ENCODE data around the gene ADISSP.

ADISSP gene

DNA sequence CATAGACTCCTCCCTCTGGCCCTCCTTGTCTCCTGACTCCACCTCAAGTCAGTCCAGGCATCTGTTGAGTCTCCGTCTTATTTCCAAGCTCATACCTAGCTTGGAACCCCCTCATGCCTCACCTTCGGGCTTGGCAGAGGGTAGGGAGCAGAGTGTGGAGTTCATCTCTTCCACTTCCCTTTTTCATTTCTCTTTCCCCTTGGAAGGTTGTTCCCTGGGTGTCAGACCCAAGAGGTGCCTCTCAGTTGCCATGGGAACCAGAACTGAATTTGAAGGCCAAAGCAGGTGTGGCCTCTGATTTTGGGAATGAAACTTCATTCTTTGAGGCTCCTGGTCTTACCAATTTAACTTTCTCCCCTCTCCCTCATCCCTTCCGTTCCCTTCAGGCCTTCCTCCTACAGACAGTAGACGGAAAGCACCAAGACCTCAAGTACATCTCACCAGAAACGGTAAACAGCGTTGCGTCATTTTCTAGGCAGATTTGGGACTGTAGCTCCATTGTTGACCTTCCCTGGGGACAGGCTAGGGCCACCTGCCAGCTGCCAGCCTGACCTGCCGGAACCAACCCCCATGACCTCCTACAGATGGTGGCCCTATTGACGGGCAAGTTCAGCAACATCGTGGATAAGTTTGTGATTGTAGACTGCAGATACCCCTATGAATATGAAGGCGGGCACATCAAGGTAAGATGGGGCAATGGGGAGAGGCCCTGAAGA, 35.1 kb upstream of the ADISSP start:
- Histone ChIP-seq H3F3A (ENCODE audit: insufficient read depth, low read length) (no peaks in the 10 kb centered on the region), H3K9ac (ENCODE audit: low read length) (no peak overlapping the region), H3K9me3 (ENCODE audit: low read length) (no peaks in the 10 kb centered on the region), H2AFZ (ENCODE audit: low read length) (no peak overlapping the region), H4K20me1 (ENCODE audit: insufficient read depth, low read length) (no peaks in the 10 kb centered on the region), H3K36me3 (ENCODE audit: insufficient read depth, low read length) (peaks cover 65% of the 10 kb centered on the region), H3K27me3 (ENCODE audit: insufficient read depth, low read length) (no peaks in the 10 kb centered on the region), H3K4me1 (ENCODE audit: insufficient read depth, low read length, severe bottlenecking) (peaks cover 38% of the 10 kb centered on the region), H3K79me2 (ENCODE audit: insufficient read depth, low read length) (no peaks in the 10 kb centered on the region), H3K4me2 (ENCODE audit: low read length) (no peak overlapping the region), H3K27ac (ENCODE audit: low read depth, low read length, poor library complexity, severe bottlenecking) (no peak overlapping the region), H3K4me3 (ENCODE audit: low read depth, low read length, poor library complexity, severe bottlenecking) (no peak overlapping the region), H3K9me2 (ENCODE audit: low read depth, low read length) (no peaks in the 10 kb centered on the region)
- TF ChIP-seq, protein P1, sequence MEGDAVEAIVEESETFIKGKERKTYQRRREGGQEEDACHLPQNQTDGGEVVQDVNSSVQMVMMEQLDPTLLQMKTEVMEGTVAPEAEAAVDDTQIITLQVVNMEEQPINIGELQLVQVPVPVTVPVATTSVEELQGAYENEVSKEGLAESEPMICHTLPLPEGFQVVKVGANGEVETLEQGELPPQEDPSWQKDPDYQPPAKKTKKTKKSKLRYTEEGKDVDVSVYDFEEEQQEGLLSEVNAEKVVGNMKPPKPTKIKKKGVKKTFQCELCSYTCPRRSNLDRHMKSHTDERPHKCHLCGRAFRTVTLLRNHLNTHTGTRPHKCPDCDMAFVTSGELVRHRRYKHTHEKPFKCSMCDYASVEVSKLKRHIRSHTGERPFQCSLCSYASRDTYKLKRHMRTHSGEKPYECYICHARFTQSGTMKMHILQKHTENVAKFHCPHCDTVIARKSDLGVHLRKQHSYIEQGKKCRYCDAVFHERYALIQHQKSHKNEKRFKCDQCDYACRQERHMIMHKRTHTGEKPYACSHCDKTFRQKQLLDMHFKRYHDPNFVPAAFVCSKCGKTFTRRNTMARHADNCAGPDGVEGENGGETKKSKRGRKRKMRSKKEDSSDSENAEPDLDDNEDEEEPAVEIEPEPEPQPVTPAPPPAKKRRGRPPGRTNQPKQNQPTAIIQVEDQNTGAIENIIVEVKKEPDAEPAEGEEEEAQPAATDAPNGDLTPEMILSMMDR (IDR thresholded peaks at IDR 0.05; ENCODE audit: low read length), result no peak
- no peak for TF ChIP-seq EZH2 (IDR thresholded peaks at IDR 0.05; ENCODE audit: borderline replicate concordance, low read length)

DNA sequence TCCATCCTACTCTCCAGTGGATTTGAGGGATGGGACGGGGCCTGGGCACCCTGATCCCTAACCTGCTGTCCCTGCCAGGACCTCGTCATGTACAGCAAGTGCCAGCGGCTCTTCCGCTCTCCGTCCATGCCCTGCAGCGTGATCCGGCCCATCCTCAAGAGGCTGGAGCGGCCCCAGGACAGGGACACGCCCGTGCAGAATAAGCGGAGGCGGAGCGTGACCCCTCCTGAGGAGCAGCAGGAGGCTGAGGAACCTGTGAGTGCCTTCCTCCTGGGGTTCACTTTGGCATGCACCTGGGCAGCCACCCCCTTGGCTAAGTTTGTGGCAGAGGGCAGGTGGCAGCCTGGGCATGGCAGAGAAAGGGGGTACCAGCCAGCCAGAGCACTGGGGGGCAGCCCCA, 34.3 kb upstream of the ADISSP start:
- peaks cover 65% of the 10 kb centered on the region for H3K36me3 ChIP-seq (ENCODE audit: insufficient read depth, low read length)
- H3K27me3 ChIP-seq (ENCODE audit: insufficient read depth, low read length), result no peaks in the 10 kb centered on the region
- no peak overlapping the region for H2AFZ ChIP-seq (ENCODE audit: low read length)
- no peak overlapping the region for H3K4me3 ChIP-seq (ENCODE audit: low read depth, low read length, poor library complexity, severe bottlenecking)
- no peaks in the 10 kb centered on the region for H3F3A ChIP-seq (ENCODE audit: insufficient read depth, low read length)
- TF ChIP-seq, protein P1 (IDR thresholded peaks at IDR 0.05; ENCODE audit: low read length), result no peak
- no peak for TF ChIP-seq EZH2 (IDR thresholded peaks at IDR 0.05; ENCODE audit: borderline replicate concordance, low read length)
- no peaks in the 10 kb centered on the region for H3K9me2 ChIP-seq (ENCODE audit: low read depth, low read length)
- H3K9me3 ChIP-seq (ENCODE audit: low read length), result no peaks in the 10 kb centered on the region
- no peak overlapping the region for H3K27ac ChIP-seq (ENCODE audit: low read depth, low read length, poor library complexity, severe bottlenecking)
- 0 out of 2 replicates have a peak, but pooled peaks cover 3% of the 10 kb centered on the region for H3K79me2 ChIP-seq (ENCODE audit: insufficient read depth, low read length)
- H3K9ac ChIP-seq (ENCODE audit: low read length), result no peak overlapping the region
- H3K4me1 ChIP-seq (ENCODE audit: insufficient read depth, low read length, severe bottlenecking), result peaks cover 35% of the 10 kb centered on the region
- no peaks in the 10 kb centered on the region for H4K20me1 ChIP-seq (ENCODE audit: insufficient read depth, low read length)
- no peak overlapping the region for H3K4me2 ChIP-seq (ENCODE audit: low read length)

GRCh38 chr20:3801299-3801698, 33.7 kb upstream of the ADISSP start:
- peaks cover 35% of the 10 kb centered on the region for H3K4me1 ChIP-seq (ENCODE audit: insufficient read depth, low read length, severe bottlenecking)
- H3K9ac ChIP-seq (ENCODE audit: low read length), result no peak overlapping the region
- peaks cover 64% of the 10 kb centered on the region for H3K36me3 ChIP-seq (ENCODE audit: insufficient read depth, low read length)
- no peaks in the 10 kb centered on the region for H3F3A ChIP-seq (ENCODE audit: insufficient read depth, low read length)
- no peak overlapping the region for H3K4me2 ChIP-seq (ENCODE audit: low read length)
- no peak overlapping the region for H3K27ac ChIP-seq (ENCODE audit: low read depth, low read length, poor library complexity, severe bottlenecking)
- H3K9me3 ChIP-seq (ENCODE audit: low read length), result no peaks in the 10 kb centered on the region
- no peak overlapping the region for H3K4me3 ChIP-seq (ENCODE audit: low read depth, low read length, poor library complexity, severe bottlenecking)
- H3K9me2 ChIP-seq (ENCODE audit: low read depth, low read length), result no peaks in the 10 kb centered on the region
- 0 out of 2 replicates have a peak, but pooled peaks cover 6% of the 10 kb centered on the region for H3K79me2 ChIP-seq (ENCODE audit: insufficient read depth, low read length)
- no peak for TF ChIP-seq EZH2 (IDR thresholded peaks at IDR 0.05; ENCODE audit: borderline replicate concordance, low read length)
- TF ChIP-seq, protein P1 (IDR thresholded peaks at IDR 0.05; ENCODE audit: low read length), result no peak
- no peaks in the 10 kb centered on the region for H4K20me1 ChIP-seq (ENCODE audit: insufficient read depth, low read length)
- no peaks in the 10 kb centered on the region for H3K27me3 ChIP-seq (ENCODE audit: insufficient read depth, low read length)
- no peak overlapping the region for H2AFZ ChIP-seq (ENCODE audit: low read length)

Measured in OCI-LY1 (cell line).